A172 (cell line): ENCODE results near the gene ALOX15B. TPM values are rescaled to one million over a fixed set of nuclear protein-coding genes. Genes with fewer than 3 reads are reported as not detected.
"Not testable (repeated sequence)": the region's sequence is repeated elsewhere in the genome, so short reads cannot be mapped to it uniquely, and the experiment has no call there.

Experiments used
- DNase-seq: peaks from one replicate; pipeline ENCODE4 v3.0.0-alpha.2; 2015; ENCODE audit warnings: low spot score
- total RNA-seq: library from RNA; depleted of rRNA; stranded (reverse); fragments of >200 nt; shearing (Covaris generic); gene quantifications from 2 replicates; pipeline ENCODE4 v1.2.3, GENCODE V29; 2014

Gene ALOX15B
- total RNA-seq, 1 experiment from 2014 or later = not detected

- DNase-seq = no peak
Measured at GRCh38 chr17:8039611-8040168, 831 bp downstream of the ALOX15B start.

- peak; percentile 70 for DNase-seq
Measured at GRCh38 chr17:8041249-8041928, 2.5 kb downstream of the ALOX15B start.

GRCh38 chr17:8041979-8042378 is 3.1 kb downstream of the ALOX15B start:
- DNase-seq = no peak

- DNase-seq = no peak
Measured at GRCh38 chr17:8044819-8045810, 6.3 kb downstream of the ALOX15B start.

GRCh38 chr17:8046306-8046928 is 7.6 kb downstream of the ALOX15B start:
- no peak for DNase-seq

- no peak for DNase-seq
Measured at GRCh38 chr17:8046929-8047768, 8.3 kb downstream of the ALOX15B start.

GRCh38 chr17:8047769-8048110 is 8.9 kb downstream of the ALOX15B start:
- no peak for DNase-seq

GRCh38 chr17:8048236-8048635 is 9.4 kb downstream of the ALOX15B start:
- DNase-seq = no peak

GRCh38 chr17:8048736-8049135 is 9.9 kb downstream of the ALOX15B start:
- no peak for DNase-seq

GRCh38 chr17:8051831-8052230 is 13.0 kb downstream of the ALOX15B start:
- no peak for DNase-seq

- DNase-seq = no peak
Measured at GRCh38 chr17:8052256-8053252, 13.7 kb downstream of the ALOX15B start.

- DNase-seq = no peak
Measured at GRCh38 chr17:8053600-8053999, 14.7 kb downstream of the ALOX15B start.

- no peak for DNase-seq
Measured at GRCh38 chr17:8055851-8056231, 17.0 kb downstream of the ALOX15B start.

- peak; percentile 43 for DNase-seq
Measured at GRCh38 chr17:8056232-8056975, 17.5 kb downstream of the ALOX15B start.

GRCh38 chr17:8056976-8057625 is 18.2 kb downstream of the ALOX15B start:
- no peak for DNase-seq

GRCh38 chr17:8057691-8058114 is 18.8 kb downstream of the ALOX15B start:
- DNase-seq = peak; percentile 79

- no peak for DNase-seq
Measured at GRCh38 chr17:8059131-8059530, 20.3 kb downstream of the ALOX15B start.

GRCh38 chr17:8060274-8060673 is 21.4 kb downstream of the ALOX15B start:
- peak; percentile 65 for DNase-seq

GRCh38 chr17:8061851-8062250 is 23.0 kb downstream of the ALOX15B start:
- DNase-seq = not testable (repeated sequence)
